Esophagus muscularis mucosa (tissue), 4 donors: ENCODE measurements around the gene SPECC1.

Source experiments
- CTCF ChIP-seq, 3 experiments: fragments of 200-600 bp in 2 of 3; fragments of 450-650 bp in 1 of 3; sonication (generic) in 2 of 3; IDR thresholded peaks; one replicate each; pipeline ENCODE4 v1.5.1; 2017 to 2019; ENCODE audit warnings: antibody characterized with exemption in 3 of 3, mild to moderate bottlenecking in 2 of 3, moderate library complexity in 1 of 3
- EP300 ChIP-seq: sonication (generic); formaldehyde crosslinking; IDR thresholded peaks from one replicate; pipeline ENCODE4 v1.6.1; 2017; ENCODE audit warnings: antibody characterized with exemption
- POLR2A ChIP-seq: fragments of 450-650 bp; IDR thresholded peaks from one replicate; pipeline ENCODE4 v1.6.1; 2017; ENCODE audit warnings: antibody characterized with exemption, moderate library complexity, mild to moderate bottlenecking, low read depth
- POLR2AphosphoS5 ChIP-seq, 2 donors: sonication (generic); formaldehyde crosslinking; IDR thresholded peaks; one replicate each; pipeline ENCODE4 v1.6.1; 2017; ENCODE audit warnings: antibody characterized with exemption in 2 of 2

GRCh38 chr17:20105539-20106280 is 96.6 kb downstream of the SPECC1 start:
- TF ChIP-seq POLR2AphosphoS5 (IDR thresholded peaks at IDR 0.05): no peak
- TF ChIP-seq POLR2A: no peak
- TF ChIP-seq CTCF (IDR thresholded peaks at IDR 0.05): no peak
- no peak for TF ChIP-seq EP300
